Measurements from ENCODE around the gene DNAJA3.

Gene DNAJA3

GRCh38 chr16:4388271-4389021, 37.2 kb upstream of the DNAJA3 start:
- no peak overlapping the region for H3K4me3 ChIP-seq (ENCODE audit: low read depth, low read length)
- DNase-seq (ENCODE audit: low read depth) = no peak
- TF ChIP-seq CTCF (IDR thresholded peaks at IDR 0.05; ENCODE audit: insufficient read depth, low read depth, low read length, missing control alignments) = no peak

- H3K4me3 ChIP-seq (ENCODE audit: low read depth, low read length) = no peak overlapping the region
- DNase-seq (ENCODE audit: low read depth) = no peak
- TF ChIP-seq CTCF (IDR thresholded peaks at IDR 0.05; ENCODE audit: insufficient read depth, low read depth, low read length, missing control alignments) = no peak
Observed at GRCh38 chr16:4389051-4389955, 36.4 kb upstream of the DNAJA3 start.

GRCh38 chr16:4390266-4391260, 35.1 kb upstream of the DNAJA3 start:
- no peak overlapping the region for H3K4me3 ChIP-seq (ENCODE audit: low read depth, low read length)
- DNase-seq (ENCODE audit: low read depth) = no peak
- no peak for TF ChIP-seq CTCF (IDR thresholded peaks at IDR 0.05; ENCODE audit: insufficient read depth, low read depth, low read length, missing control alignments)

- no peak for TF ChIP-seq CTCF (IDR thresholded peaks at IDR 0.05; ENCODE audit: insufficient read depth, low read depth, low read length, missing control alignments)
- no peak overlapping the region for H3K4me3 ChIP-seq (ENCODE audit: low read depth, low read length)
- no peak for DNase-seq (ENCODE audit: low read depth)
Observed at GRCh38 chr16:4391631-4392381, 33.9 kb upstream of the DNAJA3 start.

- no peak for DNase-seq (ENCODE audit: low read depth)
- no peak for TF ChIP-seq CTCF (IDR thresholded peaks at IDR 0.05; ENCODE audit: insufficient read depth, low read depth, low read length, missing control alignments)
- H3K4me3 ChIP-seq (ENCODE audit: low read depth, low read length) = no peak overlapping the region
Observed at GRCh38 chr16:4392382-4393239, 33.1 kb upstream of the DNAJA3 start.

Data from GM12865 (cell line).